HepG2 (cell line): Measurements from ENCODE around the gene TMBIM4.

Experiments used
- CSRNP2 ChIP-seq: sonication (generic); formaldehyde crosslinking; conservative IDR thresholded peaks from 2 replicates; pipeline ENCODE4 v1.8.0; 2022; ENCODE audit warnings: low read depth, missing genetic modification reagents
- ZNF839 ChIP-seq: sonication (generic); formaldehyde crosslinking; IDR thresholded peaks from 2 replicates; pipeline ENCODE4 v1.4.0; 2020; ENCODE audit warnings: missing genetic modification reagents, mild to moderate bottlenecking, borderline replicate concordance

- TF ChIP-seq ZNF839 = no peak
- no peak for TF ChIP-seq CSRNP2 (CRISPR knock-in tag)
Observed at GRCh38 chr12:66189889-66190288, 20.1 kb upstream of the TMBIM4 start.
